Nephron (organoid): ENCODE results near the gene CDH5.

Source experiments
- H3K27ac Mint-ChIP-seq, 3 experiments: 2 replicates each; pipeline ENCODE4 v1.8.0; 2020; ENCODE audit warnings: mixed read lengths in 3 of 3, mild to moderate bottlenecking in 2 of 3, moderate library complexity in 1 of 3
- H3K27me3 Mint-ChIP-seq: 2 replicates; pipeline ENCODE4 v1.8.0; 2021; ENCODE audit warnings: low read depth, mild to moderate bottlenecking, moderate library complexity, mixed read lengths
- H3K36me3 Mint-ChIP-seq: 2 replicates; pipeline ENCODE4 v1.8.0; 2020; ENCODE audit warnings: low read depth, mixed read lengths
- H3K4me1 Mint-ChIP-seq: 2 replicates; pipeline ENCODE4 v1.8.0; 2020; ENCODE audit warnings: mixed read lengths
- H3K4me3 Mint-ChIP-seq, 3 experiments: 2 replicates each; pipeline ENCODE4 v1.8.0; 2020; ENCODE audit warnings: mild to moderate bottlenecking in 3 of 3, mixed read lengths in 3 of 3, moderate library complexity in 2 of 3
- H3K9me3 Mint-ChIP-seq: 2 replicates; pipeline ENCODE4 v1.8.0; 2020; ENCODE audit warnings: mixed read lengths
- TF ChIP-seq, protein P1 (sequence below), 3 experiments: fragments of 200-600 bp; sonication (generic); IDR thresholded peaks; one replicate each; pipeline ENCODE4 v1.5.0; 2021; ENCODE audit warnings: antibody characterized with exemption in 3 of 3; ENCODE audit not compliant: unreplicated experiment in 3 of 3

Gene CDH5

GRCh38 chr16:66419527-66419926 is 53.0 kb downstream of the CDH5 start:
- no peaks in the 10 kb centered on the region for H3K36me3 Mint-ChIP-seq
- no peaks in the 10 kb centered on the region for H3K4me1 Mint-ChIP-seq
- H3K27me3 Mint-ChIP-seq: peaks cover 66% of the 10 kb centered on the region
- no peak overlapping the region for H3K4me3 Mint-ChIP-seq
- peaks cover 23% of the 10 kb centered on the region for H3K9me3 Mint-ChIP-seq
- TF ChIP-seq, protein P1, sequence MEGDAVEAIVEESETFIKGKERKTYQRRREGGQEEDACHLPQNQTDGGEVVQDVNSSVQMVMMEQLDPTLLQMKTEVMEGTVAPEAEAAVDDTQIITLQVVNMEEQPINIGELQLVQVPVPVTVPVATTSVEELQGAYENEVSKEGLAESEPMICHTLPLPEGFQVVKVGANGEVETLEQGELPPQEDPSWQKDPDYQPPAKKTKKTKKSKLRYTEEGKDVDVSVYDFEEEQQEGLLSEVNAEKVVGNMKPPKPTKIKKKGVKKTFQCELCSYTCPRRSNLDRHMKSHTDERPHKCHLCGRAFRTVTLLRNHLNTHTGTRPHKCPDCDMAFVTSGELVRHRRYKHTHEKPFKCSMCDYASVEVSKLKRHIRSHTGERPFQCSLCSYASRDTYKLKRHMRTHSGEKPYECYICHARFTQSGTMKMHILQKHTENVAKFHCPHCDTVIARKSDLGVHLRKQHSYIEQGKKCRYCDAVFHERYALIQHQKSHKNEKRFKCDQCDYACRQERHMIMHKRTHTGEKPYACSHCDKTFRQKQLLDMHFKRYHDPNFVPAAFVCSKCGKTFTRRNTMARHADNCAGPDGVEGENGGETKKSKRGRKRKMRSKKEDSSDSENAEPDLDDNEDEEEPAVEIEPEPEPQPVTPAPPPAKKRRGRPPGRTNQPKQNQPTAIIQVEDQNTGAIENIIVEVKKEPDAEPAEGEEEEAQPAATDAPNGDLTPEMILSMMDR (IDR thresholded peaks at IDR 0.05; ENCODE audit: unreplicated experiment in 3 of 3): peak in 1 of 3 experiments; percentile 14
- no peak overlapping the region for H3K27ac Mint-ChIP-seq

- Mint-ChIP-seq H3K36me3 (no peaks in the 10 kb centered on the region), H3K27ac (no peak overlapping the region), H3K9me3 (peaks cover 14% of the 10 kb centered on the region), H3K4me3 (no peak overlapping the region), H3K4me1 (no peaks in the 10 kb centered on the region), H3K27me3 (peaks cover 73% of the 10 kb centered on the region)
- TF ChIP-seq, protein P1 (IDR thresholded peaks at IDR 0.05; ENCODE audit: unreplicated experiment in 3 of 3): no peak
These were observed 53.9 kb downstream of the CDH5 start for GRCh38 chr16:66420396-66420795.

- H3K4me3 Mint-ChIP-seq: no peak overlapping the region
- TF ChIP-seq, protein P1 (IDR thresholded peaks at IDR 0.05; ENCODE audit: unreplicated experiment in 3 of 3): no peak
- H3K27ac Mint-ChIP-seq: no peak overlapping the region
- no peaks in the 10 kb centered on the region for H3K36me3 Mint-ChIP-seq
- H3K9me3 Mint-ChIP-seq: peaks cover 3% of the 10 kb centered on the region
- H3K4me1 Mint-ChIP-seq: no peaks in the 10 kb centered on the region
- peaks cover 81% of the 10 kb centered on the region for H3K27me3 Mint-ChIP-seq
These were observed 55.4 kb downstream of the CDH5 start for GRCh38 chr16:66421891-66422290.

GRCh38 chr16:66422366-66422765 is 55.9 kb downstream of the CDH5 start:
- no peaks in the 10 kb centered on the region for H3K4me1 Mint-ChIP-seq
- no peak overlapping the region for H3K4me3 Mint-ChIP-seq

DNA sequence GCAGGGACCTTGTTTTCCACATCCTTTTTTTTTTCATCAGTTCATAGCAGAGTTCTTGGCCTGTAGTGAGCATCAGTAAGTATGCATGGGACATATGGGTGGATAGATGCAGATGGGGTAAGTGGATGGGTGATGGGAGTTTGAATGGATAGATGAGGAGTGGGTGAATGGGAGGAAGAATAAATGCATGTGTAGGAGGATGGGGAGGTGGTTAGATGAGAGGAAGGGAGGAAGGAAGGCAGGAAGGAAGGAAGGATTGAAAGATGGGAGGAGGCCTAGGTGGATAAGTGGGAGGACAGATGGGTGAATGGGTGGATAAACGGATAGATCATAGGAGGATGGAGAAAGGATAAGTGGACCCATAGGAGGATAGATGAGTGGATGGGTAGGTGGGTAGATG is 56.7 kb downstream of the CDH5 start:
- Mint-ChIP-seq H3K36me3 (no peaks in the 10 kb centered on the region), H3K4me1 (no peaks in the 10 kb centered on the region), H3K27me3 (peaks cover 80% of the 10 kb centered on the region), H3K9me3 (no peaks in the 10 kb centered on the region), H3K4me3 (no peak overlapping the region), H3K27ac (no peak overlapping the region)
- TF ChIP-seq, protein P1 (IDR thresholded peaks at IDR 0.05; ENCODE audit: unreplicated experiment in 3 of 3): no peak

More at GRCh38 chr16:66422366-66422765, 55.9 kb downstream of the CDH5 start:
- H3K27ac Mint-ChIP-seq: no peak overlapping the region
- peaks cover 80% of the 10 kb centered on the region for H3K27me3 Mint-ChIP-seq
- H3K9me3 Mint-ChIP-seq: no peaks in the 10 kb centered on the region
- TF ChIP-seq, protein P1 (IDR thresholded peaks at IDR 0.05; ENCODE audit: unreplicated experiment in 3 of 3): no peak
- H3K36me3 Mint-ChIP-seq: no peaks in the 10 kb centered on the region

- Mint-ChIP-seq H3K36me3 (no peaks in the 10 kb centered on the region), H3K27me3 (peaks cover 93% of the 10 kb centered on the region), H3K9me3 (peaks cover 4% of the 10 kb centered on the region), H3K4me3 (peak overlapping the region; percentile 9 to 72 (median 69)), H3K27ac (no peak overlapping the region), H3K4me1 (no peaks in the 10 kb centered on the region)
- TF ChIP-seq, protein P1 (IDR thresholded peaks at IDR 0.05; ENCODE audit: unreplicated experiment in 3 of 3): no peak
These were observed 59.2 kb downstream of the CDH5 start for GRCh38 chr16:66425651-66426050.
